Right atrium auricular region (tissue), 2 donors: ENCODE measurements around the gene PVR. TPM values are rescaled to one million over a fixed set of nuclear protein-coding genes. Genes with fewer than 3 reads are reported as not detected.

Experiments
- DNase-seq: peaks from one replicate; pipeline ENCODE4 v3.0.0-alpha.2; 2019; ENCODE audit warnings: low spot score
- H3K27ac ChIP-seq, 2 donors: fragments of 200-600 bp; sonication (generic); 1 replicate in 1 of 2; 2 replicates in 1 of 2; pipeline ENCODE4 v1.5.1; 2016 to 2019
- H3K27me3 ChIP-seq, 2 donors: fragments of 200-600 bp; sonication (generic); one replicate each; pipeline versions ENCODE4 v1.5.1 to v1.6.0; 2017 to 2019
- H3K36me3 ChIP-seq: fragments of 200-600 bp; sonication (generic); one replicate; pipeline ENCODE4 v1.5.1; 2016
- H3K4me1 ChIP-seq, 2 donors: fragments of 200-600 bp; sonication (generic); one replicate each; pipeline versions ENCODE4 v1.5.1 to v1.6.0; 2017 to 2019
- H3K4me3 ChIP-seq, 2 donors: fragments of 200-600 bp; sonication (generic); 1 replicate in 1 of 2; 2 replicates in 1 of 2; pipeline ENCODE4 v1.5.1; 2017 to 2019; ENCODE audit warnings: mild to moderate bottlenecking in 1 of 2, moderate library complexity in 1 of 2
- H3K9me3 ChIP-seq, 2 donors: fragments of 200-600 bp; sonication (generic); one replicate each; pipeline ENCODE4 v1.5.1; 2019
- total RNA-seq, 2 donors: library from RNA; depleted of rRNA; stranded (reverse); fragments of >200 nt; gene quantifications; one replicate each; pipeline ENCODE4 v1.1.0, GENCODE V29; 2016
- TF ChIP-seq, protein P1 (sequence below), 2 donors: fragments of 200-600 bp; sonication (generic); IDR thresholded peaks; one replicate each; pipeline ENCODE4 v1.5.1; 2019; ENCODE audit warnings: antibody characterized with exemption in 2 of 2

Gene PVR
- total RNA-seq, 2 donors from 2014 or later, result 72.4 to 104 TPM

DNA sequence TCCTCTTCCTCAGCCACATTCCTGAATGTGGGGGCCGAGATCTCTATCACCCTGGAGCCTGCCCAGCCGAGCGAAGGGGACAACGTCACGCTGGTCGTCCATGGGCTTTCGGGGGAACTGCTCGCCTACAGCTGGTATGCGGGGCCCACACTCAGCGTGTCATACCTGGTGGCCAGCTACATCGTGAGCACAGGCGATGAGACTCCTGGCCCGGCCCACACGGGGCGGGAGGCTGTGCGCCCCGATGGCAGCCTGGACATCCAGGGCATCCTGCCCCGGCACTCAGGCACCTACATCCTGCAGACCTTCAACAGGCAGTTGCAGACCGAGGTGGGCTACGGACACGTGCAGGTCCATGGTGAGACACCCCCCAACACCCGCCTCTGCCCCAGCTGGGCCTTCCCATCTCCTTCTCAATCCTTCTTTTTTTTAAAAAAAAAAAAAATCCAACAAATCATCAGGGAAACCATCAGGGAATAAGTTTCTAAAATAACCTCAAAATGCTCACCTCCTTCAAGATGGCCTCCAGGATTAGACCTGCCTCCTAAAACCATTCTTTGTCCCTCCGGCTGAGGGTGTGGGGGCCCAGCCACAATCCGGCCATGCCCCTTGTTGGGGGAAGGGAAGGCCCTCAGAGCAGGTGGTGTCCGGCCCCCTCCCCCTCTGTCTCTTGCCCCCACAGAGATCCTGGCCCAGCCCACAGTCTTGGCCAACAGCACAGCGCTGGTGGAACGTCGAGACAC lies 59.8 kb downstream of the PVR start:
- Histone ChIP-seq H3K36me3 (no peaks in the 10 kb centered on the region), H3K4me3 (no peak overlapping the region), H3K9me3 (no peaks in the 10 kb centered on the region), H3K4me1 (no peaks in the 10 kb centered on the region), H3K27ac (no peak overlapping the region), H3K27me3 (no peaks in the 10 kb centered on the region)
- TF ChIP-seq, protein P1, sequence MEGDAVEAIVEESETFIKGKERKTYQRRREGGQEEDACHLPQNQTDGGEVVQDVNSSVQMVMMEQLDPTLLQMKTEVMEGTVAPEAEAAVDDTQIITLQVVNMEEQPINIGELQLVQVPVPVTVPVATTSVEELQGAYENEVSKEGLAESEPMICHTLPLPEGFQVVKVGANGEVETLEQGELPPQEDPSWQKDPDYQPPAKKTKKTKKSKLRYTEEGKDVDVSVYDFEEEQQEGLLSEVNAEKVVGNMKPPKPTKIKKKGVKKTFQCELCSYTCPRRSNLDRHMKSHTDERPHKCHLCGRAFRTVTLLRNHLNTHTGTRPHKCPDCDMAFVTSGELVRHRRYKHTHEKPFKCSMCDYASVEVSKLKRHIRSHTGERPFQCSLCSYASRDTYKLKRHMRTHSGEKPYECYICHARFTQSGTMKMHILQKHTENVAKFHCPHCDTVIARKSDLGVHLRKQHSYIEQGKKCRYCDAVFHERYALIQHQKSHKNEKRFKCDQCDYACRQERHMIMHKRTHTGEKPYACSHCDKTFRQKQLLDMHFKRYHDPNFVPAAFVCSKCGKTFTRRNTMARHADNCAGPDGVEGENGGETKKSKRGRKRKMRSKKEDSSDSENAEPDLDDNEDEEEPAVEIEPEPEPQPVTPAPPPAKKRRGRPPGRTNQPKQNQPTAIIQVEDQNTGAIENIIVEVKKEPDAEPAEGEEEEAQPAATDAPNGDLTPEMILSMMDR (IDR thresholded peaks at IDR 0.05), result no peak
- DNase-seq, result no peak

DNA sequence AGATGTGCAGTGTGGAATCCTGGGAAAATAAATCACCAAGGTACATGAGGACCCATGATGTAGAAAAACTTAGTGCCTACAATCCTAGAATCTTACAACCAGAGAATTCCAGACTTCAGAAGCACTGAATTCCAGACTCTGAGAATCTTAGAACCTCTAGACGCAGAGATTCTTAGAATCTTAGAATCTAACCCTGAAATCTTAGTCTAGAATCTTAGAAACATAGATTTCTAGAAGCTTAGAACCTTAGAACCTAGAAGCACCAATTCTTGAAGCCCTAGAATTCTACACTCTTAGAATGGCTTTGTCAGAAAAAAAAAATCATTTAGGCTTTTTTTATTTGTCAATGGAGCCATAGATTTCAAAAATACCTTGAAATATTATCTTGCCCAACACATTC lies 61.3 kb downstream of the PVR start:
- H3K27me3 ChIP-seq, result no peaks in the 10 kb centered on the region
- H3K27ac ChIP-seq, result no peak overlapping the region
- H3K4me1 ChIP-seq, result no peaks in the 10 kb centered on the region
- H3K36me3 ChIP-seq, result no peaks in the 10 kb centered on the region
- TF ChIP-seq, protein P1 (IDR thresholded peaks at IDR 0.05), result no peak
- no peak overlapping the region for H3K4me3 ChIP-seq
- H3K9me3 ChIP-seq, result no peaks in the 10 kb centered on the region
- no peak for DNase-seq

DNA sequence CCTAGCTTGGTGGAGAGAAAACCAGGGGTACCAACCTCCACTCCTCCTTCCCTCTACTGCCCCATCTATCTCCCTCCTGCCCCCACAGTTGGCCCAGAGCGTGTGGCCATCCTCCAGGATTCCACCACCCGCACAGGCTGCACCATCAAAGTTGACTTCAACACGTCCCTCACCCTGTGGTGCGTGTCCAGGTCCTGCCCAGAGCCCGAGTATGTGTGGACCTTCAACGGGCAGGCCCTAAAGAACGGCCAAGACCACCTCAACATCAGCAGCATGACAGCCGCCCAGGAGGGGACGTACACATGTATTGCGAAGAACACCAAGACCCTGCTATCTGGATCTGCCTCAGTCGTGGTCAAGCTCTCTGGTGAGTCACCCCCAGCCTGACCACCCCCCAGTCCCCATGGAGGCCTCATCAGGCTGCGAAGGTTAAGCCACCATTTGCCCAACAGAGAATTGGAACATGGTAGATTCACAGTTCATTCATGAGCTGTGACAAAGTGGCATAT lies 61.8 kb downstream of the PVR start:
- TF ChIP-seq, protein P1 (IDR thresholded peaks at IDR 0.05), result no peak

DNA sequence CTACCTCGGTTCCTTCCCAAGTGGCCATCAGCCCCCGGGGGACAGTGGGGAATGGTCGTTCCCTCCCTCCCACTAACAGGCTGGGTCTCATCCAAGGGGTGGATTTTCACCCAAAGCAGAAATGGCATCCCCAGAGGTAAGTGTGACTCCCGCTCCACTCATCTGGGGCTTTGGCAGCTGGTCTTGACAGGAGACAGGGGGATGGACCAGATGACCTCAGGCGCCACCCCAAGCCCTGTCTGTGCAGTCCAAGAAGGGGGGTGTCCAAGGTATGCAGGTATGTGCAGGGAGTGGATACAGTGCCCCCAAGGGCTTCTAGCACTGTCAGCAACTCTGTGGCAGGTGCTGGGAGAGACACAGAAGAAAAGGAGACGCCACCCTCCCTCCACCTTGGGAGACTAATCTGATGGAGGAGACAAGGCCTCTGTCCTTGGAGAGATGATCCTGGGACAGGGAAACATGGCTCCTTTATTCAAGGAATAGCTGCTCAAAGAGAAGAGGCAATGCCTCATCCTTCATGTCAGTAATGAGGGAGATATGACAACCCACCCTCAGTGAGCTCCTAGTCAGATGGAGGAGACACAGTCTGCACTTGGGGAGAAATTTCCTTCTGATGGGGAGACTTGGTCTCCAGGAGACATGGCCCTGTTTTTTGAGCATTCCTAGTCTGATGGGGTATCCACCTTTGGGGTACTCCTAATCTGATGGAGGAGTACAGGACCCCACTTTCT lies 63.0 kb downstream of the PVR start:
- Histone ChIP-seq H3K27ac (no peak overlapping the region), H3K36me3 (no peaks in the 10 kb centered on the region), H3K4me1 (no peaks in the 10 kb centered on the region), H3K27me3 (no peaks in the 10 kb centered on the region), H3K4me3 (no peak overlapping the region), H3K9me3 (no peaks in the 10 kb centered on the region)
- DNase-seq, result no peak
- TF ChIP-seq, protein P1 (IDR thresholded peaks at IDR 0.05), result no peak

More for the DNA sequence above, 61.8 kb downstream of the PVR start:
- Histone ChIP-seq H3K27ac (no peak overlapping the region), H3K4me1 (no peaks in the 10 kb centered on the region), H3K9me3 (no peaks in the 10 kb centered on the region), H3K4me3 (no peak overlapping the region), H3K27me3 (no peaks in the 10 kb centered on the region), H3K36me3 (no peaks in the 10 kb centered on the region)
- DNase-seq, result no peak

DNA sequence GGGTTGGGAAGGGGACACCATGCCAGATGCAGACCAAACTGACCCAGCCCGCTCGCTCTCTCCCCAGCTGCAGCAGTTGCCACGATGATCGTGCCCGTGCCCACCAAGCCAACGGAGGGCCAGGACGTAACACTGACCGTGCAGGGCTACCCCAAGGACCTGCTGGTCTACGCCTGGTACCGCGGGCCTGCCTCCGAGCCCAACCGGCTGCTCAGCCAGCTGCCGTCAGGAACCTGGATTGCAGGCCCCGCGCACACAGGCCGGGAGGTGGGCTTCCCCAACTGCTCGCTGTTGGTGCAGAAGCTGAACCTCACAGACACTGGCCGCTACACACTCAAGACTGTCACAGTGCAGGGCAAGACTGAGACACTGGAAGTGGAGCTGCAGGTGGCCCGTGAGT lies 64.1 kb downstream of the PVR start:
- TF ChIP-seq, protein P1 (IDR thresholded peaks at IDR 0.05), result no peak
- no peak overlapping the region for H3K4me3 ChIP-seq

More for the DNA sequence above, 64.1 kb downstream of the PVR start:
- no peak overlapping the region for H3K27ac ChIP-seq
- H3K27me3 ChIP-seq, result no peaks in the 10 kb centered on the region
- no peak for DNase-seq
- no peaks in the 10 kb centered on the region for H3K9me3 ChIP-seq
- H3K4me1 ChIP-seq, result no peaks in the 10 kb centered on the region
- H3K36me3 ChIP-seq, result no peaks in the 10 kb centered on the region
